ENCODE data around the gene UBE2O.
A peak's percentile ranks its signal among the peaks of the same experiment; 100 is the strongest.

UBE2O gene

DNA sequence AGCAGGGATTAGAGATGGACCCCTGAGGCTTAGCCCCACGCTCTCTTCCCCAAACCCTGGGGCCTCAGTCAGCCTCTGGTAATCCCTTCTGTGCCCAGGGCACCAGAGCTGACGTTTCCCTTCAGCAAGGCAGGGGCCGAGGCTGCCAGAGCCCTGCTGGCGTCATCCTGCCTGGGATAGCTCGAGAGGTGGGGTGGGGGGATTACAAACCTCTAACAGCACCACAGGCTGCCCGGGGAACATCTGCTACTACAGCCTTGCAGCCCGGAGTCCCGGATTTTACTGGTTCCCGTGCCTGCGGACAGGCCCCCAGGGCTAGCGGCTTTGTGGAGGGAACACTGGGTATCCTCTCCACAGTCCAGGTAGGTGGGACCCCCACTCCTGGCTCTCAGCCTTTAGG lies 14.4 kb upstream of the UBE2O start, which contains the start of gene AANAT:
AANAT (plus strand) TSS at position 238 of the 400 bp plus-strand sequence. CDS start 1,144 bp downstream, outside the sequence.
- WGBS, 2 donors (ENCODE audit: extremely low coverage in 2 of 2, insufficient read length in 2 of 2, insufficient replicate concordance in 1 of 2) = no CpG with 5 or more reads among the region's 11 CpGs
- Histone ChIP-seq H2BK12ac (ENCODE audit: low read length) (peak within 1 kb of the TSS; percentile 49), H3K27me3 (ENCODE audit: control insufficient read depth in 3 of 3, insufficient read depth in 3 of 3, low read depth in 1 of 3, low read length in 3 of 3) (peaks cover 0 to 48% (median 0%) of the 10 kb centered on the region in 3 experiments), H3K4me2 (ENCODE audit: insufficient read depth, low read length, poor library complexity, severe bottlenecking) (no peak within 1 kb of the TSS), H3K9me3 (replicated peaks in 1 of 2; ENCODE audit: control insufficient read depth in 2 of 2, insufficient read depth in 1 of 2, low read depth in 1 of 2, low read length in 2 of 2) (no peaks in the 10 kb centered on the region), H3K27ac (replicated peaks; ENCODE audit: low read length) (no peak within 1 kb of the TSS), H2AK5ac (ENCODE audit: low read depth, low read length) (peak within 1 kb of the TSS; percentile 73), H2AFZ (ENCODE audit: low read length) (peak within 1 kb of the TSS; percentile 82), H3K18ac (ENCODE audit: low read length) (peak within 1 kb of the TSS; percentile 40), H4K8ac (ENCODE audit: low read depth, low read length) (no peak within 1 kb of the TSS), H3K14ac (ENCODE audit: low read length) (peak within 1 kb of the TSS; percentile 42), H2BK15ac (ENCODE audit: low read length) (peak within 1 kb of the TSS; percentile 37), H3K4me1 (ENCODE audit: control insufficient read depth in 2 of 2, insufficient read depth in 1 of 2, low read depth in 1 of 2, low read length in 2 of 2) (peaks cover 4 to 8% of the 10 kb centered on the region in 2 donors), H3K79me1 (ENCODE audit: low read depth, low read length) (peaks cover 2% of the 10 kb centered on the region), H3K36me3 (replicated peaks in 1 of 2; ENCODE audit: control insufficient read depth in 2 of 2, insufficient read depth in 2 of 2, low read length in 2 of 2) (no peaks in the 10 kb centered on the region), H4K91ac (ENCODE audit: low read depth, low read length, poor library complexity) (no peak within 1 kb of the TSS), H3K23ac (ENCODE audit: low read depth, low read length, poor library complexity) (peak within 1 kb of the TSS; percentile 20), H2BK120ac (ENCODE audit: low read depth, low read length) (no peak within 1 kb of the TSS), H3K9ac (ENCODE audit: low read depth, low read length, poor library complexity) (peak within 1 kb of the TSS; percentile 12), H3K4me3 (ENCODE audit: low read length in 2 of 2) (no peak within 1 kb of the TSS), H2BK5ac (ENCODE audit: low read length) (peak within 1 kb of the TSS; percentile 0), H3K4ac (ENCODE audit: low read length) (peak within 1 kb of the TSS; percentile 53)
- DNase-seq (ENCODE audit: low spot score) = no peak

DNA sequence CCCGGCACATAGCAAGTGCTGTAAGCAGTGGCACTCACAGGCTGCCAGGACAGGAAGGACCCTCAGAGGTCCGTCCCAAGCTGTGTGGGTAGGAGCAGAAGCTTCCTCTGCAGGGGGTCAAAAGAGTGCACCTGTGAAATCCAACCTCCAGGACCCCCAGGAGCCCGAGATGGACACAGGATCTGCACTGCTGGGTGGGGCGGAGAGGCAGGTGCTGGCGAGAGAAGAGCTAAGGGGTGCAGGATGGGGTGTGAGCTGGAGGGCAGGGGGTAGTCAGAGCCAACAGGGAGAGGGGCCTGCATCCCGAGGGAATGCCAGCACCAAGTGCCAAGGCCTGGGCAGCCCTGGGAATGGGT lies 13.8 kb upstream of the UBE2O start:
- no peak overlapping the region for H3K4me2 ChIP-seq (ENCODE audit: insufficient read depth, low read length, poor library complexity, severe bottlenecking)
- H3K23ac ChIP-seq (ENCODE audit: low read depth, low read length, poor library complexity) = no peak overlapping the region
- peak overlapping the region; percentile 73 for H2AK5ac ChIP-seq (ENCODE audit: low read depth, low read length)
- no peak overlapping the region for H2BK12ac ChIP-seq (ENCODE audit: low read length)
- no peak overlapping the region for H3K27ac ChIP-seq (replicated peaks; ENCODE audit: low read length)
- no peaks in the 10 kb centered on the region for H3K36me3 ChIP-seq (replicated peaks in 1 of 2; ENCODE audit: control insufficient read depth in 2 of 2, insufficient read depth in 2 of 2, low read length in 2 of 2)
- H3K4ac ChIP-seq (ENCODE audit: low read length) = no peak overlapping the region
- H3K4me3 ChIP-seq (ENCODE audit: low read length in 2 of 2) = no peak overlapping the region
- H2AFZ ChIP-seq (ENCODE audit: low read length) = no peak overlapping the region
- H3K9me3 ChIP-seq (replicated peaks in 1 of 2; ENCODE audit: control insufficient read depth in 2 of 2, insufficient read depth in 1 of 2, low read depth in 1 of 2, low read length in 2 of 2) = no peaks in the 10 kb centered on the region
- H3K79me1 ChIP-seq (ENCODE audit: low read depth, low read length) = peaks cover 2% of the 10 kb centered on the region
- H3K18ac ChIP-seq (ENCODE audit: low read length) = no peak overlapping the region
- no peak overlapping the region for H3K14ac ChIP-seq (ENCODE audit: low read length)
- no peak overlapping the region for H4K8ac ChIP-seq (ENCODE audit: low read depth, low read length)
- no peak overlapping the region for H2BK120ac ChIP-seq (ENCODE audit: low read depth, low read length)
- no peak overlapping the region for H3K9ac ChIP-seq (ENCODE audit: low read depth, low read length, poor library complexity)
- WGBS, 2 donors (ENCODE audit: extremely low coverage in 2 of 2, insufficient read length in 2 of 2, insufficient replicate concordance in 1 of 2) = no CpG with 5 or more reads among the region's 6 CpGs
- H2BK15ac ChIP-seq (ENCODE audit: low read length) = peak overlapping the region; percentile 20
- peaks cover 4 to 8% of the 10 kb centered on the region in 2 donors for H3K4me1 ChIP-seq (ENCODE audit: control insufficient read depth in 2 of 2, insufficient read depth in 1 of 2, low read depth in 1 of 2, low read length in 2 of 2)
- H2BK5ac ChIP-seq (ENCODE audit: low read length) = no peak overlapping the region
- DNase-seq (ENCODE audit: low spot score) = no peak
- no peak overlapping the region for H4K91ac ChIP-seq (ENCODE audit: low read depth, low read length, poor library complexity)
- H3K27me3 ChIP-seq (ENCODE audit: control insufficient read depth in 3 of 3, insufficient read depth in 3 of 3, low read depth in 1 of 3, low read length in 3 of 3) = peaks cover 0 to 47% (median 0%) of the 10 kb centered on the region in 3 experiments

DNA sequence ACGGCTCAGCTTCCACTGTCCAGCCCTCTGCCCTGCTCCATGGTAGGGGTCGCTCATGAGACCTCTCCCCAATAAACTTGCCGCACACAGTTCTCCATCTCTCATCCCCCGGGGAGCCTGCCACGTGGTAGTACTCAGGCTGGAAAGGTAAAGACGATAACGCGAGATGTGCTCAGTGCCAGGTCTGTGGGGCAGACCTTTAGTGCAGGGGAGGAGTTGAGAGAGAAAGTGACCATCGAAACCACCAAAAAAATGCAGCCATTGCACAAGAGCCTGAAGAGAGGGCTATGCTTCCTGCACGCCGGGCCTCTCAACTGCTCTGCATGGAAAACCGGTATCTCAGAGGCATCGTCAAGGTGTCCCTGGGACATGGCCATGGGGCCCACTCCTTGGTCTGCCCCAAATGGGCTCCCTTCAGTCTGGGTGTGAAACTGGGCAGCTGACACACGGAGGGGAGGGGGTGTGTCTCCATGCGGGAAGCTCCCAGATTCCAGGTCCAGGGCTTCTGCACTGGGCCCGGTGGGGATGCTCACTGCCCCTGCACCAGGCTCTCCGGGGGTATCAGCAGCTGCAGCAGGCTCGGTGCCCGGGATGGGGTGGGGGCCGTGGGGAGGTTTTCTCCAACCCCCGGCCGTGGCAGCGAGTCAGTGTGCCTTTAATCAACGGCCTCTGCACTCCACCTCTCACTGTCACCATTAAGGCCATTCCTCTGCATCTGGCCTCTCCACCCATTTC lies 9.8 kb upstream of the UBE2O start:
- Histone ChIP-seq H3K9me3 (replicated peaks in 1 of 2; ENCODE audit: control insufficient read depth in 2 of 2, insufficient read depth in 1 of 2, low read depth in 1 of 2, low read length in 2 of 2) (no peaks in the 10 kb centered on the region), H4K8ac (ENCODE audit: low read depth, low read length) (no peak overlapping the region), H3K4me3 (ENCODE audit: low read length in 2 of 2) (no peak overlapping the region), H3K4ac (ENCODE audit: low read length) (no peak overlapping the region), H2AFZ (ENCODE audit: low read length) (no peak overlapping the region), H3K79me1 (ENCODE audit: low read depth, low read length) (no peaks in the 10 kb centered on the region), H3K18ac (ENCODE audit: low read length) (peak overlapping the region; percentile 11), H3K4me2 (ENCODE audit: insufficient read depth, low read length, poor library complexity, severe bottlenecking) (no peak overlapping the region), H3K14ac (ENCODE audit: low read length) (no peak overlapping the region), H3K36me3 (replicated peaks in 1 of 2; ENCODE audit: control insufficient read depth in 2 of 2, insufficient read depth in 2 of 2, low read length in 2 of 2) (no peaks in the 10 kb centered on the region), H2BK5ac (ENCODE audit: low read length) (no peak overlapping the region), H3K4me1 (ENCODE audit: control insufficient read depth in 2 of 2, insufficient read depth in 1 of 2, low read depth in 1 of 2, low read length in 2 of 2) (peaks cover 4 to 8% of the 10 kb centered on the region in 2 donors), H2BK15ac (ENCODE audit: low read length) (no peak overlapping the region), H3K27ac (replicated peaks; ENCODE audit: low read length) (no peak overlapping the region), H3K9ac (ENCODE audit: low read depth, low read length, poor library complexity) (no peak overlapping the region), H2BK12ac (ENCODE audit: low read length) (no peak overlapping the region), H2BK120ac (ENCODE audit: low read depth, low read length) (no peak overlapping the region), H3K23ac (ENCODE audit: low read depth, low read length, poor library complexity) (no peak overlapping the region), H2AK5ac (ENCODE audit: low read depth, low read length) (no peak overlapping the region), H4K91ac (ENCODE audit: low read depth, low read length, poor library complexity) (no peak overlapping the region), H3K27me3 (ENCODE audit: control insufficient read depth in 3 of 3, insufficient read depth in 3 of 3, low read depth in 1 of 3, low read length in 3 of 3) (peaks cover 0 to 26% (median 0%) of the 10 kb centered on the region in 3 experiments)
- no CpG with 5 or more reads among the region's 24 CpGs for WGBS, 2 donors (ENCODE audit: extremely low coverage in 2 of 2, insufficient read length in 2 of 2, insufficient replicate concordance in 1 of 2)
- DNase-seq (ENCODE audit: low spot score) = no peak

DNA sequence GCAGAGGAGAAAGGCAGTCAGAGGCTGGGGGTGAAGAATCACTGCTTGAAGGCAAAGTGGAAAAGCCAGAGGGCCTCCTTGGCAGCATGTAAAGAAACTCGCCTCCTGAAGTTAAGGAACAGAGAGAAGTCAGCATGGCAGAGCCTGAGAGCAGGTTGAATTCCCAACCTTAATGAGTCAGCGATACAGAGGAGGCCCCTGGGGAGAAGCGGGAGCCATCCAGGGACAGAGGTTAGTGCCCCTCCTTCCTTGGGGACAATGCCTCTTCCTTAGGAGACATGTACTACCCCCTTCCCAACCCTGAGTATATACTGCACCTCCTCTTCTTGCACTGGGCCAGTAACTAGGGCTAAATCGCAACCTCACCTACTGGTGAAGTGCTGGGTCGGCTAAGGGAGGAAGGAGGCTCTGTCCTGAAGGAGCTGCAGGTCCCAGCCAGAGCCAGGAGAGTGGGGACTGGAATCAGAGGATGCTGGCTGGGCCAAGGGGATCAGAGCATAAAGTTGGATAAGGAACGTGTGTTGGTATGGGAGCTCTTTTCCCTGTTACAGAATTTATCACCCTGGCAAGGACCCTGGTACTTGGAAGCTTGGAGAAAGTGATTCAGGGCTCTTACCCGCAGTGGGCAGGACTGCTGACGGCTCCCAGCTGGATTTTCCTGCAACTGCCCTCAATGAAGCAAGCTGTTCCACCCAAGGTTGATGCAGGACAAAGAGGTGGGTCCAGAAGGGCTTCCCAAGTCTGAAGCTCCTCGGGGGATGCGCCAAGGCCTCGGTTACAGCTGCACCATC lies 9.0 kb upstream of the UBE2O start:
- H3K9ac ChIP-seq (ENCODE audit: low read depth, low read length, poor library complexity) = peak overlapping the region; percentile 39
- H2AK5ac ChIP-seq (ENCODE audit: low read depth, low read length) = no peak overlapping the region
- H2AFZ ChIP-seq (ENCODE audit: low read length) = no peak overlapping the region
- no peak overlapping the region for H3K23ac ChIP-seq (ENCODE audit: low read depth, low read length, poor library complexity)
- no peak overlapping the region for H2BK120ac ChIP-seq (ENCODE audit: low read depth, low read length)
- H4K91ac ChIP-seq (ENCODE audit: low read depth, low read length, poor library complexity) = no peak overlapping the region
- H3K27ac ChIP-seq (replicated peaks; ENCODE audit: low read length) = no peak overlapping the region
- no peak overlapping the region for H3K4ac ChIP-seq (ENCODE audit: low read length)
- H2BK5ac ChIP-seq (ENCODE audit: low read length) = no peak overlapping the region
- no peaks in the 10 kb centered on the region for H3K36me3 ChIP-seq (replicated peaks in 1 of 2; ENCODE audit: control insufficient read depth in 2 of 2, insufficient read depth in 2 of 2, low read length in 2 of 2)
- H3K79me1 ChIP-seq (ENCODE audit: low read depth, low read length) = no peaks in the 10 kb centered on the region
- no peak overlapping the region for H3K4me3 ChIP-seq (ENCODE audit: low read length in 2 of 2)
- H3K4me2 ChIP-seq (ENCODE audit: insufficient read depth, low read length, poor library complexity, severe bottlenecking) = no peak overlapping the region
- H3K27me3 ChIP-seq (ENCODE audit: control insufficient read depth in 3 of 3, insufficient read depth in 3 of 3, low read depth in 1 of 3, low read length in 3 of 3) = peaks cover 0 to 20% (median 0%) of the 10 kb centered on the region in 3 experiments
- no peaks in the 10 kb centered on the region for H3K9me3 ChIP-seq (replicated peaks in 1 of 2; ENCODE audit: control insufficient read depth in 2 of 2, insufficient read depth in 1 of 2, low read depth in 1 of 2, low read length in 2 of 2)
- peak overlapping the region; percentile 11 for H3K18ac ChIP-seq (ENCODE audit: low read length)
- no peak overlapping the region for H2BK15ac ChIP-seq (ENCODE audit: low read length)
- peaks cover 1 to 2% of the 10 kb centered on the region in 2 donors for H3K4me1 ChIP-seq (ENCODE audit: control insufficient read depth in 2 of 2, insufficient read depth in 1 of 2, low read depth in 1 of 2, low read length in 2 of 2)
- no CpG with 5 or more reads among the region's 11 CpGs for WGBS, 2 donors (ENCODE audit: extremely low coverage in 2 of 2, insufficient read length in 2 of 2, insufficient replicate concordance in 1 of 2)
- H2BK12ac ChIP-seq (ENCODE audit: low read length) = no peak overlapping the region
- H4K8ac ChIP-seq (ENCODE audit: low read depth, low read length) = no peak overlapping the region
- no peak for DNase-seq (ENCODE audit: low spot score)
- no peak overlapping the region for H3K14ac ChIP-seq (ENCODE audit: low read length)

Data from neuronal stem cell (in vitro differentiated cells).